Measurements from ENCODE around the gene KLHL36. TPM values are rescaled to one million over a fixed set of nuclear protein-coding genes. Genes with fewer than 3 reads are reported as not detected.

KLHL36 gene
- total RNA-seq, 2 experiments from 2014 or later: 58.9 to 66.1 TPM

DNA sequence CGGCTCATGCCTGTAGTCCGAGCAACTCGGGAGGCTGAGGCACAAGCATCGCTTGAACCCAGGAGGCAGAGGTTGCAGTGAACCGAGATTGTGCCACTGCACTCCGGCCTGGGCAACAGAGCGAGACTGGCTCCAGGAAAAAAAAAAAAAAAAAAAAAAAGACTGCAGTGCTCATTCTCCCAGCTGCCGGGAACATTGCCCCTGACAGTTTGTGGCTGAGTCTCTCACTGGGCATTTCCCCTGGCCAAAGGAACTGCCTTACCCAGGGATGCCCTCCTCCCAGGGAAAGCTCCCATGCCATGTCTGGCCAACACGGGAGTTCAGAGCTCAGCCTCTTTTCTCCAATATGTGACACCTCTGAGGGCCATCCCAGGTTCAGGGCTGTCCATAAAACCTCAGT, 30.2 kb downstream of the KLHL36 start:
- BruUV-seq (replicated peaks): no TSS peak
- Histone ChIP-seq H3K4me1 (ENCODE audit: insufficient read depth, low read length, poor library complexity, severe bottlenecking) (peaks cover 3% of the 10 kb centered on the region), H3K9me3 (ENCODE audit: low read length) (no peaks in the 10 kb centered on the region), H3K9me2 (ENCODE audit: insufficient read depth, low read length) (no peaks in the 10 kb centered on the region), H3K4me2 (ENCODE audit: low read length) (no peak overlapping the region), H3K36me3 (ENCODE audit: insufficient read depth, low read length) (no peaks in the 10 kb centered on the region), H3K79me2 (ENCODE audit: insufficient read depth, low read depth, low read length) (no peaks in the 10 kb centered on the region), H4K20me1 (ENCODE audit: insufficient read depth, low read length) (no peaks in the 10 kb centered on the region), H2AFZ (ENCODE audit: low read length) (no peak overlapping the region), H3K4me3 (ENCODE audit: low read depth, low read length, poor library complexity, severe bottlenecking) (no peak overlapping the region), H3K27ac (ENCODE audit: low read depth, low read length, poor library complexity, severe bottlenecking) (no peak overlapping the region)
- TF ChIP-seq, protein P1, sequence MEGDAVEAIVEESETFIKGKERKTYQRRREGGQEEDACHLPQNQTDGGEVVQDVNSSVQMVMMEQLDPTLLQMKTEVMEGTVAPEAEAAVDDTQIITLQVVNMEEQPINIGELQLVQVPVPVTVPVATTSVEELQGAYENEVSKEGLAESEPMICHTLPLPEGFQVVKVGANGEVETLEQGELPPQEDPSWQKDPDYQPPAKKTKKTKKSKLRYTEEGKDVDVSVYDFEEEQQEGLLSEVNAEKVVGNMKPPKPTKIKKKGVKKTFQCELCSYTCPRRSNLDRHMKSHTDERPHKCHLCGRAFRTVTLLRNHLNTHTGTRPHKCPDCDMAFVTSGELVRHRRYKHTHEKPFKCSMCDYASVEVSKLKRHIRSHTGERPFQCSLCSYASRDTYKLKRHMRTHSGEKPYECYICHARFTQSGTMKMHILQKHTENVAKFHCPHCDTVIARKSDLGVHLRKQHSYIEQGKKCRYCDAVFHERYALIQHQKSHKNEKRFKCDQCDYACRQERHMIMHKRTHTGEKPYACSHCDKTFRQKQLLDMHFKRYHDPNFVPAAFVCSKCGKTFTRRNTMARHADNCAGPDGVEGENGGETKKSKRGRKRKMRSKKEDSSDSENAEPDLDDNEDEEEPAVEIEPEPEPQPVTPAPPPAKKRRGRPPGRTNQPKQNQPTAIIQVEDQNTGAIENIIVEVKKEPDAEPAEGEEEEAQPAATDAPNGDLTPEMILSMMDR (conservative IDR thresholded peaks at IDR 0.05; ENCODE audit: low read length): no peak
- TF ChIP-seq EZH2phosphoT487 (IDR thresholded peaks at IDR 0.05; ENCODE audit: borderline replicate concordance, low read depth, low read length): no peak
- ChIA-PET POLR2A (interaction anchor here (0.6 kb wide), 1 partner anchor 215 kb away, joined by 3 read pairs; no protein-coding TSS in a partner anchor), CTCF (ENCODE audit: unreplicated experiment) (no interaction called here)
- no peak for DNase-seq (ENCODE audit: low spot score)
- intact Hi-C loops (cut with micrococcal nuclease; ENCODE audit: unreplicated experiment): no loop called here

DNA sequence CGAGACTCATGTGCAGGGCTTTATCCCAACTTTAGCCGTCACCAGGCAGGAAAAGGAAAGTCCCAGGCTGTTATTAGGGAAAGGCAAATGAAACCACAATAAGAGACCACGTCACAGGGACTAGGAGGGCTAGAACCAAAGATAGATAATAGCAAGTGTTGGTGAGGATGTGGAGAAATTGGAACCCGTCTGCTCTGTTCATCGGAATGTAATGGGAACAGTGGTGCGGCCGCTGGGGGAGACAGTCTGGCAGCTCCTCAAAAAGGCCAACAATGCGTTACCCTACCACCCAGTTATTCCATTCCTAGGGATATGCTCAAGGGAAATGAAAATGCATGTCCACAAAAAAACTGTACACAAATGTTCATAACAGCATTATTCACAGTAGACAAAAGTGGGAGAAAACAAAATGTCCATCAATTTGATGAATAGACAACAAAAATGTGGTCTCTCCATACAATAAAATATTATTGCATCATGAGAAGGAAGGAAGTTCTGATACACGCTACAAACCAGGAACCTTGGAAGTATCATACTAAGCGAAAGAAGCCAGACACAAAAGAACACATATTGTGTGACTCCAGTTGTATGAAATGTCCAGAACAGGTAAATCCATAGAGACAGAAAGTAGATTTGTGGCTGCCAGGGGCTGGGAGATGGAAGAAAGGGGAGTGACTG, 32.0 kb downstream of the KLHL36 start:
- TF ChIP-seq, protein P1 (conservative IDR thresholded peaks at IDR 0.05; ENCODE audit: low read length): no peak
- TF ChIP-seq EZH2phosphoT487 (IDR thresholded peaks at IDR 0.05; ENCODE audit: borderline replicate concordance, low read depth, low read length): no peak
- Histone ChIP-seq H3K4me3 (ENCODE audit: low read depth, low read length, poor library complexity, severe bottlenecking) (no peak overlapping the region), H3K79me2 (ENCODE audit: insufficient read depth, low read depth, low read length) (no peaks in the 10 kb centered on the region), H3K4me2 (ENCODE audit: low read length) (no peak overlapping the region), H4K20me1 (ENCODE audit: insufficient read depth, low read length) (no peaks in the 10 kb centered on the region), H2AFZ (ENCODE audit: low read length) (no peak overlapping the region), H3K27ac (ENCODE audit: low read depth, low read length, poor library complexity, severe bottlenecking) (no peak overlapping the region), H3K36me3 (ENCODE audit: insufficient read depth, low read length) (no peaks in the 10 kb centered on the region), H3K4me1 (ENCODE audit: insufficient read depth, low read length, poor library complexity, severe bottlenecking) (no peaks in the 10 kb centered on the region), H3K9me2 (ENCODE audit: insufficient read depth, low read length) (no peaks in the 10 kb centered on the region), H3K9me3 (ENCODE audit: low read length) (no peaks in the 10 kb centered on the region)
- no TSS peak for BruUV-seq (replicated peaks)
- CTCF ChIA-PET (ENCODE audit: unreplicated experiment): no interaction called here
- POLR2A ChIA-PET: no interaction called here
- intact Hi-C loops (cut with micrococcal nuclease; ENCODE audit: unreplicated experiment): no loop called here
- no peak for DNase-seq (ENCODE audit: low spot score)

DNA sequence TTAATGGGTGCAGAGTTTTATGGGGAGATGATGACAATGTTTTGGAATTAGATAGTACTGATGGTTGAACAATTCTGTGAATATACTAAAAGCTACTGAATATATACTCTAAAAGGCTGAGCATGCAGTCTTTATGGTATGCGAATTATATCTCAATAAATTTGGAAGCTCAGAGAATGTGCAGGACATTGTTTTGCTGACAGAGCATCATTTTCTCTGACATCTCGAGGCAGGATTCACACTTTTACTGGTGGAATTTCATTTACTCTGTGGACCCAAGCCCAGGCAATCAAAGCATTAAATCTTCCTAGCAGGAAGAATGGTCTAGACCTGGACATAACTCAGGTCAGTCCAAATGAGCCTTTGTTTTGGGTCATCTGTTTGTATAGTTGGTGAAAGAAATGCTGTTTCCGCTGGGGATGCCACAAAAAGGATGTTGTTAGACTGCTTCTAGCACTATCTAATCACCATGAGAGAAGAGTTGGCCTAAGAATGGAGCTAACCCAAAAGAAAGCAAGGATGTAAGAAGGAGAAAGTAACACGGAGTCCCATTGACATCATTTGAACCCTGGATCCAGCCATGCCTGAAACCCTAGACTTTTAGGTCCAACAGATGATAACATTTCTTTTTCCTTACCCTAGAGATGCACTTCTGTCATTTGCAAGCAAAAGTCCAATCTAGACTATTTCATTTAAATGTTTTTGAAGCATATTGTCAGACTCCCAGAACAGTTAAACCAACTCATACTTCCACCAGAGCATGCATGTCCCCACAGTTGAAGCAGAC, 32.7 kb downstream of the KLHL36 start:
- no peaks in the 10 kb centered on the region for H3K4me1 ChIP-seq (ENCODE audit: insufficient read depth, low read length, poor library complexity, severe bottlenecking)
- CTCF ChIA-PET (ENCODE audit: unreplicated experiment): no interaction called here
- no peak overlapping the region for H3K4me3 ChIP-seq (ENCODE audit: low read depth, low read length, poor library complexity, severe bottlenecking)
- H3K27ac ChIP-seq (ENCODE audit: low read depth, low read length, poor library complexity, severe bottlenecking): no peak overlapping the region
- no peak overlapping the region for H3K4me2 ChIP-seq (ENCODE audit: low read length)
- no peaks in the 10 kb centered on the region for H4K20me1 ChIP-seq (ENCODE audit: insufficient read depth, low read length)
- H2AFZ ChIP-seq (ENCODE audit: low read length): no peak overlapping the region
- H3K79me2 ChIP-seq (ENCODE audit: insufficient read depth, low read depth, low read length): no peaks in the 10 kb centered on the region
- no peak for DNase-seq (ENCODE audit: low spot score)
- H3K36me3 ChIP-seq (ENCODE audit: insufficient read depth, low read length): no peaks in the 10 kb centered on the region
- intact Hi-C loops (cut with micrococcal nuclease; ENCODE audit: unreplicated experiment): no loop called here
- H3K9me3 ChIP-seq (ENCODE audit: low read length): no peaks in the 10 kb centered on the region
- no peaks in the 10 kb centered on the region for H3K9me2 ChIP-seq (ENCODE audit: insufficient read depth, low read length)
- no TSS peak for BruUV-seq (replicated peaks)
- POLR2A ChIA-PET: no interaction called here
- TF ChIP-seq, protein P1 (conservative IDR thresholded peaks at IDR 0.05; ENCODE audit: low read length): no peak
- no peak for TF ChIP-seq EZH2phosphoT487 (IDR thresholded peaks at IDR 0.05; ENCODE audit: borderline replicate concordance, low read depth, low read length)

All from OCI-LY7 (cell line).